Gastrocnemius medialis (tissue), 4 donors: ENCODE measurements around the gene SPPL3.

Experiments
- POLR2A ChIP-seq, 2 donors: fragments of 450-650 bp; IDR thresholded peaks; one replicate each; pipeline ENCODE4 v1.6.1; 2017; ENCODE audit warnings: antibody characterized with exemption in 2 of 2, mild to moderate bottlenecking in 2 of 2, moderate library complexity in 2 of 2
- TF ChIP-seq, protein P1 (sequence below), 5 experiments: fragments of 450-650 bp in 3 of 5; fragments of 200-600 bp in 2 of 5; sonication (generic) in 2 of 5; IDR thresholded peaks in 4 of 5; conservative IDR thresholded peaks in 1 of 5; 1 replicate in 4 of 5; 2 replicates in 1 of 5; pipeline ENCODE4 v1.5.1; 2016 to 2019; ENCODE audit warnings: antibody characterized with exemption in 5 of 5, mild to moderate bottlenecking in 3 of 5, moderate library complexity in 3 of 5

DNA sequence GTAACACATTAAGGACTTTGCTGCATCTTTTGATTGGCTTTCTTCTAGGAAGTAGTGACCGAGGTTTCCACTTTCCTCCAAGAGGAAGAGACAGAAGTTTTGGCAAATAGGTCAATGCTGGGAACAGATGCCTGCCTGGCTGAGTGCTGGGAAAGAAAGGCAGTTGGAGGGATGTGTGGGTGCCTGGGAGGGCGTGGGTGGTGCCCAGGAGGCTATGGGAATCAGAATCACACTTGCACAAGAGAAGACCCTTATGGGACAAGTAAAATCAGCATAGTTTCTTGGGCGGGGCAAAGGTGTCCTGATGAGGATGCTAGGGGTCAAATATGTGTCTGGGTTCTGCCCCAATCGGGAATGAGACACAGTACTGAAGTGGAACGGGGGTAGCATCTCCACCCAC, 179.4 kb downstream of the SPPL3 start:
- TF ChIP-seq, protein P1, sequence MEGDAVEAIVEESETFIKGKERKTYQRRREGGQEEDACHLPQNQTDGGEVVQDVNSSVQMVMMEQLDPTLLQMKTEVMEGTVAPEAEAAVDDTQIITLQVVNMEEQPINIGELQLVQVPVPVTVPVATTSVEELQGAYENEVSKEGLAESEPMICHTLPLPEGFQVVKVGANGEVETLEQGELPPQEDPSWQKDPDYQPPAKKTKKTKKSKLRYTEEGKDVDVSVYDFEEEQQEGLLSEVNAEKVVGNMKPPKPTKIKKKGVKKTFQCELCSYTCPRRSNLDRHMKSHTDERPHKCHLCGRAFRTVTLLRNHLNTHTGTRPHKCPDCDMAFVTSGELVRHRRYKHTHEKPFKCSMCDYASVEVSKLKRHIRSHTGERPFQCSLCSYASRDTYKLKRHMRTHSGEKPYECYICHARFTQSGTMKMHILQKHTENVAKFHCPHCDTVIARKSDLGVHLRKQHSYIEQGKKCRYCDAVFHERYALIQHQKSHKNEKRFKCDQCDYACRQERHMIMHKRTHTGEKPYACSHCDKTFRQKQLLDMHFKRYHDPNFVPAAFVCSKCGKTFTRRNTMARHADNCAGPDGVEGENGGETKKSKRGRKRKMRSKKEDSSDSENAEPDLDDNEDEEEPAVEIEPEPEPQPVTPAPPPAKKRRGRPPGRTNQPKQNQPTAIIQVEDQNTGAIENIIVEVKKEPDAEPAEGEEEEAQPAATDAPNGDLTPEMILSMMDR (IDR thresholded peaks at IDR 0.05 in 4 of 5, conservative IDR thresholded peaks at IDR 0.05 in 1 of 5), result no peak
- no peak for TF ChIP-seq POLR2A (IDR thresholded peaks at IDR 0.05)
